ENCODE results near the gene ZNF385B. TPM values are rescaled to one million over a fixed set of nuclear protein-coding genes. Genes with fewer than 3 reads are reported as not detected.
A peak's percentile ranks its signal among the peaks of the same experiment; 100 is the strongest.
"Not testable (repeated sequence)": the region's sequence is repeated elsewhere in the genome, so short reads cannot be mapped to it uniquely, and the experiment has no call there.

The ZNF385B gene
- total RNA-seq, 1 donor from 2014 or later: 0.25 TPM

DNA sequence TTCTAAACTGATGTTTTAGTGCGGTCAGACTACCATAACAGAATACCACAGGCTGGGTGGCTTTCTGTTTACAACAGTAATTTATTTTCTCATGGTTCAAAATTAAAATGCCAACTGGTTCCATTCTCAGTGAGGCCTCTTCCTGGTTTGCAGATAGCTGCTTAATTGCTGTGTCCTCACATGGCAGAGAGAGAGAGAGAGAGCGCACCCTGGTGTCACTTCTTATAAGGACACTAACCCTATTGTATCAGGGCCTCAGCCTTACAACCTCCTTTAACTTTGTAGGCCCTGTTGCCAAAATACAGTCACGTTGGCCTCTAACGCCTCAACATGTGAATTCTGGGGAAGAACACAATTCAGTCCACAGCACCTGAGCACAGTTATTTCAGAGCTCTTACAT is 37.5 kb upstream of the ZNF385B start:
- Histone ChIP-seq H3K27me3 (ENCODE audit: control insufficient read depth, insufficient read depth, low read length) (no peaks in the 10 kb centered on the region), H3K36me3 (ENCODE audit: control insufficient read depth, insufficient read depth, low read length) (no peaks in the 10 kb centered on the region), H3K4me3 (ENCODE audit: low read depth, low read length) (no peak overlapping the region)
- TF ChIP-seq, protein P1, sequence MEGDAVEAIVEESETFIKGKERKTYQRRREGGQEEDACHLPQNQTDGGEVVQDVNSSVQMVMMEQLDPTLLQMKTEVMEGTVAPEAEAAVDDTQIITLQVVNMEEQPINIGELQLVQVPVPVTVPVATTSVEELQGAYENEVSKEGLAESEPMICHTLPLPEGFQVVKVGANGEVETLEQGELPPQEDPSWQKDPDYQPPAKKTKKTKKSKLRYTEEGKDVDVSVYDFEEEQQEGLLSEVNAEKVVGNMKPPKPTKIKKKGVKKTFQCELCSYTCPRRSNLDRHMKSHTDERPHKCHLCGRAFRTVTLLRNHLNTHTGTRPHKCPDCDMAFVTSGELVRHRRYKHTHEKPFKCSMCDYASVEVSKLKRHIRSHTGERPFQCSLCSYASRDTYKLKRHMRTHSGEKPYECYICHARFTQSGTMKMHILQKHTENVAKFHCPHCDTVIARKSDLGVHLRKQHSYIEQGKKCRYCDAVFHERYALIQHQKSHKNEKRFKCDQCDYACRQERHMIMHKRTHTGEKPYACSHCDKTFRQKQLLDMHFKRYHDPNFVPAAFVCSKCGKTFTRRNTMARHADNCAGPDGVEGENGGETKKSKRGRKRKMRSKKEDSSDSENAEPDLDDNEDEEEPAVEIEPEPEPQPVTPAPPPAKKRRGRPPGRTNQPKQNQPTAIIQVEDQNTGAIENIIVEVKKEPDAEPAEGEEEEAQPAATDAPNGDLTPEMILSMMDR (IDR thresholded peaks at IDR 0.05; ENCODE audit: insufficient read depth, low read length, poor library complexity, severe bottlenecking): peak; percentile 22
- no peak for DNase-seq (ENCODE audit: low read depth)

DNA sequence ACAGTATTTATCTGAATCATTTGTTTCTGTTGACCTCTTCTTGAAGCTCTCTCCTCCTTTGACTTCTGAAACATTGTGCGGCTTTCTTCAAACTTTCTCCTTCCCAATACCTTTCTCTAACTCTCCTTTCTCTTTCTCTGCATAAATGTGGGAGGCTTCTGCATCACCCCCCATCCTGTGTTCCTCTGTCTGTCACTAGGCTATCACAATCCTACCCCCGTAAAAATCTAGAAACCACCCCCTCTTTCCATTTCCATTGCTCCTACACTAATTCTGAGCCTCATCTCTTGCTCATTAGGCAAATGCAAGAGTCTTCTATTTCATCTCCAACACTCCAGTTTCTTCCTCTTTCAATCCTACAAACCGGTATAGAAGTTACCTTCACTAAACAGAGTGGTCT is 32.2 kb upstream of the ZNF385B start:
- H3K36me3 ChIP-seq (ENCODE audit: control insufficient read depth, insufficient read depth, low read length): no peaks in the 10 kb centered on the region
- no peaks in the 10 kb centered on the region for H3K27me3 ChIP-seq (ENCODE audit: control insufficient read depth, insufficient read depth, low read length)
- DNase-seq (ENCODE audit: low read depth): no peak
- H3K4me3 ChIP-seq (ENCODE audit: low read depth, low read length): no peak overlapping the region
- TF ChIP-seq, protein P1 (IDR thresholded peaks at IDR 0.05; ENCODE audit: insufficient read depth, low read length, poor library complexity, severe bottlenecking): no peak

DNA sequence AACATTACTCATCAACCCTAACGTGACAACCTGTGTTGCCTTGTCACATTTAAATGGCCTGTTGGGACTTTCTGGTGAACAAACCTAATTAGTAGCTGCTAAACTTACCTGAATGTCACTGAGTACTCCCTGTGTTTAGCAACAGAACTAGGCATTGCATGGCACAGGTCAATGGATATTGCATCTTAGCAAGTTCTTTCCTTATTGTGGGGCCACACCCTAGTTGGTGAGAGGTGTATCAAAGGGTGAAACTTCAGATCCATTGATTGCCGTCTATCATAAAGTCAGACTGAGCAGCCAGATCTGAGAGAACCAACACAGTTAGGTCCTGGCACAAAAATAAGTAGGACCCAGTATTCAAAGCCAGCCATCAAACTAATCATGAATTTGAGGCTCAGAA is 29.8 kb upstream of the ZNF385B start:
- H3K36me3 ChIP-seq (ENCODE audit: control insufficient read depth, insufficient read depth, low read length): no peaks in the 10 kb centered on the region
- no peak overlapping the region for H3K4me3 ChIP-seq (ENCODE audit: low read depth, low read length)
- DNase-seq (ENCODE audit: low read depth): no peak
- TF ChIP-seq, protein P1 (IDR thresholded peaks at IDR 0.05; ENCODE audit: insufficient read depth, low read length, poor library complexity, severe bottlenecking): no peak
- no peaks in the 10 kb centered on the region for H3K27me3 ChIP-seq (ENCODE audit: control insufficient read depth, insufficient read depth, low read length)

DNA sequence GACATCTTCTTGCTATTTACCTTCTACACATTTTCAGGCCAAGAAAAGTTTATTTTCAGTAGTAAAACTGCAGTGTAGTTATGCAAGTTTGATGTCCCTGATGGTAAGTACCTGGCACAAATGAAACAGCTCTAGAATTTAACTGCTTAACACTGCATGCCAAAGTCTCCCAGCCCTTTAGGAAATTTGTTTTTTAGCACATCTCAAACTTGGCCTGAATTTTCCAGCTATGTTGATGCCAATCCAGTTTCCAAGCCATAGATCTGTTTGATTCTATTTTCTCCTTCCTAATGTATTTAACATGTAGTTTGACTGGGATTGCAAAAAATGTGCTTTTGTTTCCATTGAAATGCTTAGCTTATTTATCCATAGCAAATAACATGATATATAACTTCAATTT is 29.3 kb upstream of the ZNF385B start:
- H3K27me3 ChIP-seq (ENCODE audit: control insufficient read depth, insufficient read depth, low read length): no peaks in the 10 kb centered on the region
- H3K4me3 ChIP-seq (ENCODE audit: low read depth, low read length): no peak overlapping the region
- no peaks in the 10 kb centered on the region for H3K36me3 ChIP-seq (ENCODE audit: control insufficient read depth, insufficient read depth, low read length)
- DNase-seq (ENCODE audit: low read depth): no peak
- TF ChIP-seq, protein P1 (IDR thresholded peaks at IDR 0.05; ENCODE audit: insufficient read depth, low read length, poor library complexity, severe bottlenecking): no peak

DNA sequence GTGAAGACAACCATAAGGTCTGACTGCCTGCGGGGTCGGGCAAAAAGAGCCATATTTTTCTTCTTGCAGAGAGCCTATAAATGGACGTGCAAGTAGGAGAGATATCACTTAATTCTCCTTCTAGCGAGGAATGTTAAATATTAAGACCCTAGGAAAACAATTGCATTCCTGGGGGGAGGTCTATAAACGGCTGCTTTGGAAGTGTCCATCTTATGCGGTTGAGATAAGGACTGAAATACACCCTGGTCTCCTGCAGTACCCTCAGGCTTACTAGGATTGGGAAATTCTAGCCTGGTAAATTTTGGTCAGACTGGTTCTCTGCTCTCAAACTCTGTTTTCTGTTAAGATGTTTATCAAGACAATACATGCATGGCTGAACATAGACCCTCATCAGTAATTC is 27.2 kb upstream of the ZNF385B start:
- not testable (repeated sequence) for DNase-seq (ENCODE audit: low read depth); H3K4me3 ChIP-seq (ENCODE audit: low read depth, low read length); H3K36me3 ChIP-seq (ENCODE audit: control insufficient read depth, insufficient read depth, low read length)

DNA sequence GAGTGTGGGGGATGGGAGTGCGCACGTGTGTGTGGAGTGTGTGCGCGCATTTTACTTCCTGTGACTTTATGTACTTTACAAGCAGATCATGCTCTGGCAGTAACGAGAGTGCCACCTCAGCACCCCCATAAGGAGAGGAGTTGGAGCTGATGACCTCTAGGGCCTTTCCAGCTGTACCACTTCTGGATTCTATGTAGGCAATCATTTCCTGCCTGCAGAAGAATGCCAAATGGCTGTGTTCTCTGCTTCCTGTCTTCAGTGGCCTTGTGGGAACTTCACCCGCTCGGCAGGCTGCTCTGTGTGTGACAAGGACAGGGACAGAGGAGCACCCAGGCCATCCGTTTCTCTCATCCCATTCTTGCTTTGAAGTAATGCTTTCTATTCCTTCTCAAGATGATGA is 22.8 kb upstream of the ZNF385B start:
- H3K4me3 ChIP-seq (ENCODE audit: low read depth, low read length): no peak overlapping the region
- H3K36me3 ChIP-seq (ENCODE audit: control insufficient read depth, insufficient read depth, low read length): no peaks in the 10 kb centered on the region
- TF ChIP-seq, protein P1 (IDR thresholded peaks at IDR 0.05; ENCODE audit: insufficient read depth, low read length, poor library complexity, severe bottlenecking): no peak
- H3K27me3 ChIP-seq (ENCODE audit: control insufficient read depth, insufficient read depth, low read length): no peaks in the 10 kb centered on the region
- no peak for DNase-seq (ENCODE audit: low read depth)

More for the DNA sequence above, 27.2 kb upstream of the ZNF385B start:
- H3K27me3 ChIP-seq (ENCODE audit: control insufficient read depth, insufficient read depth, low read length): not testable (repeated sequence)

All from kidney epithelial cell (primary cell).